Right cardiac atrium (tissue), 5 donors: ENCODE measurements around the gene DUSP7. TPM values are rescaled to one million over a fixed set of nuclear protein-coding genes. Genes with fewer than 3 reads are reported as not detected.

Experiments
- ATAC-seq, 2 donors: fragments of 200-7000 bp; cut with Tn5 transposase; one replicate each; pipeline versions ENCODE4 v1.8.0 to v1.9.1; 2020; ENCODE audit warnings: moderate library complexity in 2 of 2, mild to moderate bottlenecking in 1 of 2
- DNase-seq, 3 donors: peaks; one replicate each; pipeline ENCODE4 v3.0.0-alpha.2; 2020
- H3K27ac ChIP-seq: one replicate; pipeline ENCODE4 v1.5.1; 2013; ENCODE audit warnings: mild to moderate bottlenecking, low read length, control low read depth, moderate library complexity
- H3K27me3 ChIP-seq: one replicate; pipeline ENCODE4 v1.6.1; 2013; ENCODE audit not compliant: control insufficient read depth, insufficient read depth
- H3K4me1 ChIP-seq: one replicate; pipeline ENCODE4 v1.6.1; 2013; ENCODE audit warnings: low read length; ENCODE audit not compliant: control insufficient read depth, insufficient read depth
- H3K4me3 ChIP-seq: one replicate; pipeline ENCODE4 v1.5.1; 2013; ENCODE audit warnings: low read length, control low read depth
- H3K9me3 ChIP-seq: one replicate; pipeline ENCODE4 v1.6.1; 2013; ENCODE audit warnings: low read length; ENCODE audit not compliant: control insufficient read depth
- WGBS: extraction: QIAGEN DNeasy Blood & Tissue Kit; methylation state at CpG from one replicate; pipeline ENCODE4 v1.1.7; 2013; 5-methylcytosine and 5-hydroxymethylcytosine counted together
- intact Hi-C, 4 donors: fragments of 100-400 bp; cut with DNase I; formaldehyde crosslinking; loops; one replicate each; pipeline versions ENCODE4 v1.11.0 to v1.14.0; 2022 to 2023
- polyA plus RNA-seq: library from polyadenylated mRNA; stranded (reverse); fragments of 200-250 nt; gene quantifications from one replicate; pipeline ENCODE4 v1.2.3, GENCODE V29; 2013
- total RNA-seq, 4 donors: library from RNA; stranded (reverse); fragmentation: NEBNext Ultra II Directional; extraction: Animal tissue kit (Norgen Biotek cat#: 25700); gene quantifications; one replicate each; pipeline ENCODE4 v1.2.1, GENCODE V29; 2021
- donor health status: healthy with polysubstance abuse.
- donor health status: DM: no; HTN: yes; CAD: no.
- donor health status: DM: no; HTN: no; CAD: no.
- donor health status: DM: no; HTN: yes; CAD: no; lungs with severe emphysema.
- donor health status: DM: yes; HTN: yes; CAD: no.

The DUSP7 gene
- total and polyA plus RNA-seq, 5 donors, result 18.1 to 39.9 (median 34.9) TPM

DNA sequence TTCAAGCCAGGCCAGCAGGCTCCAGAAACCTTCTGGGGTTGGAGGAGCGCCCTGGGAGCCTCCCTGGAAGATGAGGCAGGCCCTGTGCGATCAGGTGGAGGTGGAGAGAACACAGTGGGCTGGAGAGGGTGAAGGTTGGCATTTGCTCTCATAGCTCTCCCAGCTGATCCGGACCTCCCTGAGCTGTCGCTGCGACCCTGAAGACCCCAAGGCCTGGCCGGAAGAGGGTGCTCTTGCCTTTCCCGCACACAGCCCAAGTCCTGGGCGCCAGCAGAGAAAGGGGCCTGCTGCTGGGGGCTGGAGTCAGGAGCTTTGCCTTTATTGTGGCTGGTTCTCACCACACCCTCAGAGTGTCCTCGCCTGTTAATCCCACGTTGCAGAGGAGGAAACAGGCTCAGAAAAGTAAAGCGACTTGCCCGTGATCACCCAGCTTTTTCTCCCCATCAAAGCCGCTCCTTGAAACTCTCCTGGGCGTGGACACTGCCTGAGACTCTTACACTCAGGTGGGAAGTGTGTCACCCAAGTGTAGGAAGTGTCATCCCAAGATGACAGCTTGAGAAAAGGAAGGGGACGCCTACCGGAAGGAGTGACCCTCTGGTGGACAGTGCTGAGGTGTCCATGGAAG, 52.1 kb downstream of the DUSP7 start:
- peak overlapping the region; percentile 10 for H3K27ac ChIP-seq
- no peaks in the 10 kb centered on the region for H3K27me3 ChIP-seq
- no peak overlapping the region for H3K4me3 ChIP-seq
- no peaks in the 10 kb centered on the region for H3K9me3 ChIP-seq
- ATAC-seq, result peak; percentile 72 to 73
- DNase-seq, result peak; percentile 70 to 88 (median 84)
- peaks cover 8% of the 10 kb centered on the region for H3K4me1 ChIP-seq
- WGBS, result 45% methylated on average over 16 of the region's 16 CpGs
- intact Hi-C loops, result loop anchor here (2.0 to 10.0 kb wide), 6 partner anchors 48 to 271 kb away; partner anchors contain the start of gene WDR82 (in 1 of the 4)

DNA sequence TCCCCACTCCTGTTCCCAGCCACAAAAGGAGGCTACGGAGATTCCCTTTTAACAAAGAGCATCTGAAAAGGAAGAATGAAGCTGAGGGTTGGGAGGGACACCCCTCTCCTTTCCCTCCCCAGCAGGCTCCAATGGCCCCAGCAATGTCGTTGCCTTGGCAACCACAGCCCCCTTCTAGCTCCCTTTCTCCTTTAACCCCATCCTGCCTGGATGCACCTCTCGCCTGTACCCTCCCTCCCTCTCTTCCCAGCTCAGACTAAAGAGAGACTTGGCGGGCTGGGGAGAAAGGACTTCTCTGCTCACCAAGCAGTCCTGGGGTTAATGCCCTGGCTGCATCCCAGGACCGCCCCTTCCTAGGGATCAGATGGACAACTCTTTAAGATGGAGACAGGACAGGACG, 53.6 kb downstream of the DUSP7 start:
- H3K27ac ChIP-seq, result no peak overlapping the region
- no peaks in the 10 kb centered on the region for H3K27me3 ChIP-seq
- DNase-seq, result peak in 1 of 3 donors; percentile 31
- no peaks in the 10 kb centered on the region for H3K9me3 ChIP-seq
- H3K4me1 ChIP-seq, result peaks cover 8% of the 10 kb centered on the region
- no peak overlapping the region for H3K4me3 ChIP-seq
- intact Hi-C loops, result loop anchor here (2.0 to 10.0 kb wide), 7 partner anchors 50 to 272 kb away; partner anchors contain the start of gene WDR82 (in 1 of the 4)
- WGBS, result 74% methylated on average over 6 of the region's 6 CpGs
- ATAC-seq, result no peak

DNA sequence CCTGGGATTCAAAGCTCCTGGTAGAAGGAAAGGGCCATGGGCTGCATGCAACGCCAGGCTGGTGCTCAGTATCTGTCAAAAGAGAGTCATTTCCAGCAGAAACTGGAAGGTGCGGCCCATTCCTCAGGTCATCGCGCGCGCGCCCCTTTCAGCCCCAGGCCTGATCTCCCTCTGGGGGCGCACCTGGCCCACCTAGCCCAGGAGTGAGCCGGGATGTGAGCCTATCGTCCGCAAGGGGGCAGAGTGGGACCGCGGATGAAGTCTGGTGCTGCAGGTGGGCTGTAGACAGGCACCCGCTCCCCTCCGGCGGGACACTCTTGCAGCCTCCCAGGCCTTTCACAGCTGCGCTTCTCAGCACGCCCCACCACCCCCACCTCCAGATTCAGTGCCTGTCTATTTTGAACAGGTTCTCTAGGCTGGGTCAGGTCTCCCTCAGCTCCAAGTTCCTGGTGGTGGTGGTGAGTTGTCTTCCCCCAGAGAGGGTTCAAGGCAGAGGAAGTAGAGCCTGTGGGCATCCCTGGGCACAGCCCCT, 54.9 kb downstream of the DUSP7 start:
- peak; percentile 60 to 65 for ATAC-seq
- Histone ChIP-seq H3K9me3 (no peaks in the 10 kb centered on the region), H3K4me3 (no peak overlapping the region), H3K27ac (no peak overlapping the region), H3K27me3 (no peaks in the 10 kb centered on the region), H3K4me1 (peaks cover 7% of the 10 kb centered on the region)
- peak; percentile 73 to 91 (median 90) for DNase-seq
- WGBS, result under 1% methylated on average over 18 of the region's 18 CpGs
- intact Hi-C loops, result loop anchor here (1.0 to 10.0 kb wide), 6 partner anchors 51 to 273 kb away; partner anchors contain the start of gene WDR82 (in 1 of the 4)

DNA sequence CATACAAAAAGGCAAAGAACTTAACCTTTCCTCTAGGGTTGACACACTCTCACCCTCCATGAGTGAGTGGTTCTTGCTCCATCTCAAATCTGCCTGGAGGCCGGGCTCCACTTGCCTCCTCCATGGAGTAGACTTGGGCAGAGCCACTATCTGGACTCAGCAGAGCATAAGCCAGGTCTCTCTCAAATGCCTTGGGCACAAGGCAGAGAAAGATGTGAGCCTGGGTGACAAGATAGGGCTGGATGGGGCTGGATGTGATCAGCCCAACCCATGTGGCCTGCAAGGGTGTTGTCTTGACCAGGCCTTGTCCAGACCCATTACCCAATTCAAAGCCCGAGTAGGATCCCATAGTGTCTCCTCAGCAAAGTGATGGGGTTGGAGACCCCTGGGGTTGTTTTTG, 56.5 kb downstream of the DUSP7 start:
- Histone ChIP-seq H3K9me3 (no peaks in the 10 kb centered on the region), H3K4me1 (no peaks in the 10 kb centered on the region), H3K4me3 (no peak overlapping the region), H3K27ac (no peak overlapping the region), H3K27me3 (no peaks in the 10 kb centered on the region)
- intact Hi-C loops, result loop anchor here (5.0 to 10.0 kb wide), 5 partner anchors 52 to 275 kb away; partner anchors contain the start of gene WDR82 (in 1 of the 4)
- 80% methylated on average over 2 of the region's 2 CpGs for WGBS
- no peak for ATAC-seq
- peak in 1 of 3 donors; percentile 24 for DNase-seq

Other genes starting within 250 kb of the DUSP7 start
- not detected for gene IQCF2, start 195.0 kb downstream of the DUSP7 start, total RNA-seq
- gene IQCF2, start 195.0 kb downstream of the DUSP7 start, polyA plus RNA-seq, result not detected
- not detected for gene IQCF5, start 181.0 kb downstream of the DUSP7 start, total RNA-seq
- gene IQCF5, start 181.0 kb downstream of the DUSP7 start, polyA plus RNA-seq, result not detected
- not detected for gene IQCF1, start 153.2 kb downstream of the DUSP7 start, total RNA-seq
- not detected for gene IQCF1, start 153.2 kb downstream of the DUSP7 start, polyA plus RNA-seq
- 10 to 100 TPM in 1 of 4 donors, 1 to 10 TPM in 3; 7.0 to 13.9 (median 9.1) TPM for gene RRP9, start 114.7 kb downstream of the DUSP7 start, total RNA-seq
- gene RRP9, start 114.7 kb downstream of the DUSP7 start, polyA plus RNA-seq, result 9.4 TPM
- 10 to 100 TPM; 11.6 to 17.4 (median 12.7) TPM for gene PARP3, start 114.2 kb downstream of the DUSP7 start, total RNA-seq
- gene PARP3, start 114.2 kb downstream of the DUSP7 start, polyA plus RNA-seq, result 10.3 TPM
- gene GPR62, start 101.2 kb downstream of the DUSP7 start, total RNA-seq, result 1 to 10 TPM in 1 of 4 donors, under 1 TPM in 3; 0.19 to 1.5 (median 0.54) TPM
- gene GPR62, start 101.2 kb downstream of the DUSP7 start, polyA plus RNA-seq, result 0.34 TPM
- gene PCBP4, start 89.1 kb downstream of the DUSP7 start, total RNA-seq, result 10 to 100 TPM; 62.2 to 81.7 (median 67.9) TPM
- 88.1 TPM for gene PCBP4, start 89.1 kb downstream of the DUSP7 start, polyA plus RNA-seq
- 10 to 100 TPM; 14.8 to 23.3 (median 18.5) TPM for gene ABHD14B, start 82.5 kb downstream of the DUSP7 start, total RNA-seq
- gene ABHD14B, start 82.5 kb downstream of the DUSP7 start, polyA plus RNA-seq, result 22.7 TPM
- gene ABHD14A, start 81.5 kb downstream of the DUSP7 start, total RNA-seq, result 10 to 100 TPM; 19.9 to 25.9 (median 23.2) TPM
- 43.3 TPM for gene ABHD14A, start 81.5 kb downstream of the DUSP7 start, polyA plus RNA-seq
- gene ACY1, start 73.0 kb downstream of the DUSP7 start, total RNA-seq, result 10 to 100 TPM; 18.4 to 27.2 (median 20.6) TPM
- gene ACY1, start 73.0 kb downstream of the DUSP7 start, polyA plus RNA-seq, result 19.6 TPM
- gene RPL29, start 60.7 kb downstream of the DUSP7 start, total RNA-seq, result 100 to 1,000 TPM; 548 to 675 (median 643) TPM
- gene RPL29, start 60.7 kb downstream of the DUSP7 start, polyA plus RNA-seq, result 1,285 TPM
- gene POC1A, start 97.9 kb upstream of the DUSP7 start, total RNA-seq, result 1 to 10 TPM; 1.0 to 1.4 (median 1.3) TPM
- gene POC1A, start 97.9 kb upstream of the DUSP7 start, polyA plus RNA-seq, result 0.75 TPM
- 100 to 1,000 TPM in 3 of 4 donors, 10 to 100 TPM in 1; 95.7 to 123 (median 110) TPM for gene ALAS1, start 141.6 kb upstream of the DUSP7 start, total RNA-seq
- 119 TPM for gene ALAS1, start 141.6 kb upstream of the DUSP7 start, polyA plus RNA-seq
- gene TLR9, start 169.1 kb upstream of the DUSP7 start, total RNA-seq, result under 1 TPM; 0.09 to 0.24 (median 0.20) TPM
- 0.05 TPM for gene TLR9, start 169.1 kb upstream of the DUSP7 start, polyA plus RNA-seq
- 10 to 100 TPM; 32.0 to 70.0 (median 45.0) TPM for gene TWF2, start 182.6 kb upstream of the DUSP7 start, total RNA-seq
- gene TWF2, start 182.6 kb upstream of the DUSP7 start, polyA plus RNA-seq, result 56.5 TPM
- 10 to 100 TPM; 11.3 to 16.3 (median 14.7) TPM for gene PPM1M, start 189.2 kb upstream of the DUSP7 start, total RNA-seq
- gene PPM1M, start 189.2 kb upstream of the DUSP7 start, polyA plus RNA-seq, result 9.5 TPM
- 10 to 100 TPM; 61.0 to 65.5 (median 63.2) TPM for gene WDR82, start 222.1 kb upstream of the DUSP7 start, total RNA-seq
- gene WDR82, start 222.1 kb upstream of the DUSP7 start, polyA plus RNA-seq, result 36.9 TPM
- 1 to 10 TPM; 4.2 to 7.5 (median 6.3) TPM for gene GLYCTK, start 231.3 kb upstream of the DUSP7 start, total RNA-seq
- gene GLYCTK, start 231.3 kb upstream of the DUSP7 start, polyA plus RNA-seq, result 8.1 TPM